Skin of body (tissue), 2 donors: Measurements from ENCODE around the gene OSBPL6. TPM values are rescaled to one million over a fixed set of nuclear protein-coding genes. Genes with fewer than 3 reads are reported as not detected.
A peak's percentile ranks its signal among the peaks of the same experiment; 100 is the strongest.
"Not testable (repeated sequence)": the region's sequence is repeated elsewhere in the genome, so short reads cannot be mapped to it uniquely, and the experiment has no call there.

Experiments used
- DNase-seq: peaks from one replicate; lab custom pipeline; 2025; lab: John Stamatoyannopoulos, UW
- total RNA-seq: library from RNA; depleted of rRNA; stranded (reverse); fragments of >200 nt; gene quantifications from one replicate; pipeline ENCODE4 v1.2.3, GENCODE V29; 2014

The OSBPL6 gene
- total RNA-seq, 1 donor from 2014 or later = 3.3 TPM

DNA sequence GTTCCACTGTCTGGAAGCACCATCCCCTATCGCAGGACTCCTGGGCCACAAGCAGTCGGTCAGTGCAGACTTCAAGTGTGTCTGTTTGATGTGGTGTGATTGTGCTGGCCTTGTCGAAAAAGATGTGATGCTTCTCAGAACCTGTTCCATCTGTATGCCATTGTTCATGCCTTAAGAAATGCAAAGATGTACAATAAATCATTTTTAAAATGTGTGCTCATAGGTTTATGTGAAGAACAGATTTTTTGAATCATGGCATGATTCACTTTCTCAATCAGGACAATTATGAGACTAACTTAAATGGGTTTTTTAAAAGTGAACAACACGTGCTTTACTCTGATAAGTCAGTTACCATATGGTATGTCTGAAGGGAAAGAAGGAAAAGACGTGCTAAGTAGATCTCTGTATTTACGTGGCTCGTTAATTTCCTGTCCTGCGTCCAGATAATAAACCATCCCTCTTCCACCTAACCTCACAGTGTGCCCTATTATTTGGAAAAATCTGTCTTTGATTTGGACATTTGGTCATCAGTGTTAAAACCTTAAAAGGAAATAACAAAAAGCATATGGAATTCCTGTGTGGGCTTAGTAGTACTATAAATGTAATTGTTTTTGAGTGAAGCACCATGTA, 201.7 kb downstream of the OSBPL6 start:
- DNase-seq = no peak

DNA sequence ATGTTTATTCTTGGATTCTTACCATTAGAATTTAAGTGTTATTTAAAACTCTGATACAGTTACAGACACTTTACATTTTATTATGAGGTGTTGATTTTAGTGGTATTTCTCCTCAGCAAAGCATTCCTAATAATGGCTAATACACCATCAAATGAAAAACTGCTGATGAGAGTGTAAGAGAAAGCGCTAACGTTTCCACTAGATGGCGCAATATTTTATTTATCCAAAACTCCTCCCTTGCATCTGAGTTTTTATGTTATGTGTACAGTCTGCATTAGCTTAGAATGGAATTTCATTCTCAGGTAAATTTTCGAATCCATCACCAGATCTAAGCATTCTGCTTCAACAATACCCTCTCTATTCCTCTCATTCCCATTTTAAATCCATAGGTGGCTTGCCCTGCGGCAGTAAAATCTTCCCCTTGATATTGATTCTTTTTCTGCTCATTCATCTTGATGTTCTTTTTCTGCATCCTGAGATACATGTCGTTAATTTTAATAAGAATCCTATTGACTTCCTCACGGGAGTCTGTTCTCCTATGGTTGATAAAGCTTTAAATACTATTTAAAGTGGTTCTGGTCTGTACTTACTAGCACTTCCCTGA, 202.8 kb downstream of the OSBPL6 start:
- DNase-seq = peak; percentile 3

DNA sequence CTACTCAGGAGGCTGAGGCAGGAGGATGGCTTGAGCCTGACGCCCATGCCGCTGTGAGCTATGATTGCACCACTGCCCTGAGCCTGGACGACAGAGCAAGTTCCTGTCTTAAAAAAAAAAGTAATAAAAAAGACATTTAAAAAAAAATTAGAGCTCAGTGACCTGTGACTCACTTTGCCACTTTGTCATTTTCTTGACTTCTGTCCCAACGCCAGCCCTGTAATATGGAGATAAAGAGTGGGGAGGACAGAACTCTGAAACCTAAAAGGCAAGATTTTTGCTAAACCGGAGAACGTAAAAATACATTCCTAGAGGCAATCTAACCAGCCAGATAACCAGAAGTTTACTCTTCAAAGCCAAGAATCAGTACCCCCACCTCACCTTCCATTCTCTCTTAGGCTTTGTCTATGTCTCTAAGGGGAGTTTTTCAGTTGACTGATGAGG, 207.7 kb downstream of the OSBPL6 start:
- no peak for DNase-seq

DNA sequence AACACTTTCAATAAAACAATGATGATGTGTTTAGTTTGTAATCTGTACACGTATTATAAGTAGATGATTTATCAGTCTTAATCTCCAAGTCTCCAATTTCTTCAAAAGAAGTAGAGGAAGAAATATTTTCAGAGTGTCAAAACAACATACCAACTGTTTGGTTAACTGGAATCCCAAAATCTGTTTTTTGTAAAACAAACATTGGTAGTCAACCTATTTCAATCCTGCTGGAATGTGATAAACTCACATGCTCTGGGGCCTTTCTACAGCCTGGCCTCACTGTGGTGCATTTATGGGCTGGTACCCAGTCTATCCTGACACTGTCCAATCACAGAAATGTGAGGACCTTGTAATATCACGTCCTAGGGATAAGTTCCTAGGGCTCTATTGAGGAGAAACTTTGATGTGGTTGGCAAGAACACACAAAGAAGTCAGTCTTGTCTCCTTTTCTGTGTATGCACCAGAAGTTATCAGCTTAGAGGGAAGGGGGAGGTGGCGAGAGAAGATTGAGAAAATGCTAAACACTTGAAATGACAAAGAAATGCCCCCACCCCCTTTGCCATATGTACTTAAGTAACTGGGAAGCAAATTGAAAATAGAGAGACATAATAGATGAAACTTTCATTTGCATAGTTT, 209.5 kb downstream of the OSBPL6 start:
- no peak for DNase-seq

DNA sequence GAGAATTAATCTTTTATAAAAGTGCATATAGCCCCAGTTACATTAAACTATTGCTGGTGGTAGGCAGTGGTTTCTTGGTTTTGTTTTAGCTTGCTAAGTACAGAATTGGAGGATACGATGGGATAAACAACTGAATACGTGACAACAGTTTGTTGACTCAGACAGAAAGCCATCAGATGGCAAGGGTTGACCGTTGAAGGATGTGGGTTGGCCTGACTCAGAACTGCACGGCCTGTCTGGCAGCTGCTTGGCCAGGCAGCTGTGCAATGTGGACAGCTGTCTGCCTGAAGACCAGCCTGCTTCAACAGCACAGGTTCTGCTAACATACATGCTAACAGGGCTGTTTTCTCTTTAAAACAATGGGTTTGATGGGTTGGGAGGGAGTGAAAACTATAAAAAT, 210.1 kb downstream of the OSBPL6 start:
- DNase-seq = no peak

DNA sequence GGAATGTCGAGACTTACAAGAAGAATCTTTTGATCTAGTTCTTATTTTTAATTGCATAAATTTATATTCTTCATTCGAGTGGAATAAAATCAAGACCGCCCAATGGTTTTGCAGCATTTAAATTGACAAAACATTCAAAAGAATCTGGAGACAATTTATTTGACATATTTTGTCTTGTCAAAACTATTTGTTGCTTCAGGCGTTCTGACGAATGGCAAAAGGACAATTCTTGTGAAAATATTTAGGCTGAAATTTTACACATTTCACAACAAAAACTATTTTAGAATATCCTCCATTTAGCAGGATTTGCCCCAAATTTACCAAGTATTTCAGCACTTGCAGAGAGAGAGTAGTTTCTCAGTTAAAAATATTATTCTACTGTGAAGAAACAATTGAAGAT, 214.9 kb downstream of the OSBPL6 start:
- no peak for DNase-seq

DNA sequence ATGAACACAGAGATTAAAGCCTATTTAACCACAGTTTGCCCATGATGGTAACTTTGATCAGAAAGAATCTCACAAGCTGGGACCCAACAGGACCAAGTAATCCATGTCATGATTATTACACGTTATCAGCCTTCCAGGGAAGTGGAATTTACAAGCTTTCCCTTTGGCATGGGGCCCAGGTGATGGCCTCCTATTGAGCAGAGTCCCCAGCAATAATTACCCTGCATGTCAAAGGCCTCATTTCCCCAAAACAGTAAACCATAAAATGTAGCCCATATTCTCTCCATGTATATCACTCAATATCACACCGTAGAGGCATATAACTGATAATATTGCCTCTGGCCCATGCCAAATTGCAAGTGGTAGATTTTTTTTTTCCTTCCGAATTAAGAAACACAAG, 217.7 kb downstream of the OSBPL6 start:
- DNase-seq = no peak

DNA sequence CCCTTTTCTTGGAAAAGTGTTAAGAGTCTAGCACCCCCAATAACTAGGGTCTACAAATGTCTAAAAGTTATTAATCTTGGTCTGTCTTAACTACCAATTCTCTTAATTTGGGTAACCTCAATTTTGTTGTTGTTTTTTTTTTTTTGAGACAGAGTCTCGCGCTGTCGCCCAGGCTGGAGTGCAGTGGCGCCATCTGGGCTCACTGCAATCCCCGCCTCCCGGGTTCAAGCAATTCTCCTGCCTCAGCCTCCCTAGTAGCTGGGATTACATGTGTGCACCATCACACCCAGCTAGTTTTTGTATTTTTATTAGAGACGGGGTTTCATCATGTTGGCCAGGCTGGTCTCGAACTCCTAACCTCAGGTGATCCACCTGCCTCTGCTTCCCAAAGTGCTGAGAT, 218.1 kb downstream of the OSBPL6 start:
- not testable (repeated sequence) for DNase-seq

DNA sequence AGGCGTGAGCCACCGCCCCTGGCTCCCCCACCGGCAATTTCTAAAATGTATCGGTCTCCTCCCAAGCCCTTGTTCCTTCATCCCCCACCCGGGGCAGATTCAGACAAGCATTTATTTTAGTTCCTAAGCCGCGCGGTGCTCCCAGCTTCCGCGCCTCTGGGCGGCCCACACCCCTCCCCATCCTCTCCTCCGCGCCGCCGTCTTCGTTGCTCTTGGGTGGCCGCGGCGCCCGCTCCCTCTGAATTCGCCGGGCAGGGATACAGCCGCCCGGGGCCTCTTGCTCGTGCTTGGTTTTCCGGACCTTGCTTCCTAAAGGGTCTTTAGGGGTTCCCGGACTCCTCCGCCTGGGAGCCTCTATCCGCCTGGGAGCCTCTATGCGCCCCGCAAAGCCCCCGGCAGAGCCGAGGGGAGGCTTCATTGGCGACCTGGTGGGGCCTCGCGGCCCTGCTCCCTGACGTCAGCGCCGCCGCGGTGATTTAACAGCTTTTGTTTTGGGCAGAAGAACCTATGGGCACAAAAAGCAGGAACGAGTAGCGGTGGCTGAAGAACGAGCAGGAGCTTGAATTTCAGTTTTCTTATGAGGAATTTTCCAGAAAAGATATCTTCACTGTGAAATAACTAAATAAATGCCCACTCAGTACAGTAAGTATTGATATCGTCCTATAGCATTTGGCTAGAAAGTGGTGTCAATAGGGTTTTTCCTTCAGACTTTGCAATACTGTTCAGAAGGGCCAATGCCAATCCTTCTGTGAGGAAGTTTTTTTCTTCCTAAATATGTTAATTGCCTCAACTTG, 219.4 kb downstream of the OSBPL6 start:
- DNase-seq = peak; percentile 62

DNA sequence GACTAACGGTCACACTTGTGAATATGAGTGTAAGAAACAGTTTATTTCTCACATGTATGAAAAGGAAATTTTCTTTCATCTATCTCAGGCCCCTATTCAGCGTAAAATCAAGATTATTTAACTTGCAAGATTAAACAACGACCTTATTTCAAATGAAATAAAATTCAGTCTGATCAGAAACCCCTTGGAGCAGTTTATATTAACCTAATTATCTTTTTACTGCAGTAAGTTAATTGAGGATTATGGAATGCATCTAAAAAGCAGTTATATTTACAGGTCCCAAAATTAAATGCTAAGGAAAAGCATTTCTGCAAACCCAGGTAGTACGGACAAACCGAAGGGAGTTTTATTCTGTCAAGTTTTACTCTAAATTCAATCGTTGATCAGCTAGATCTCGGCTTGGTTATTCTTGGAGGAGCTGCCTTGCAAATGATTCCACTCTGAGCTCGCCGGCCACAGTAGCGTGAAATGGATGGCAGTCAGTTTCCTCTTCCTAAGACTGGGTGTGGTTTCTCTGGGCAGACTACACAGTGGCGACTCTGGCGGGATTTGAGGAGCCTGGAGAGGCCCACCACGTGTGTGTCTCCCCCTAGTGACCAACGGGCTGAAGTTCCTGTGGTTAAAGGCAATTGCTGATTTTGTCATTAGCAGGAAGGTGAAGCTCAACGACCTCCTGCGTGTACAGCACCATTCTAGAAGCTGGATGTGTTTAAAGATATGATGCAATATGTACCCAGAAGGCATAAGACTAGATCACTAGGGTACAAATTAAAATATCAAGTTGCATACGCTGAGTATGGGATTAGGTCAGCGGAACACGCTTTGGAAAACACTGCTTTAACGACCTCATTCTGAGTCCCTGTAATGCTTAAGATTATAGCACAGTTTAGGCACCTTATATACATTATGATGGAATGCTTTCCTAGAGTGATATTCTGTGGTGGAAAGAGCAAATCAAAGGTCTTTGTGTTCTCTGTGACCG, 220.2 kb downstream of the OSBPL6 start:
- peak; percentile 80 for DNase-seq

DNA sequence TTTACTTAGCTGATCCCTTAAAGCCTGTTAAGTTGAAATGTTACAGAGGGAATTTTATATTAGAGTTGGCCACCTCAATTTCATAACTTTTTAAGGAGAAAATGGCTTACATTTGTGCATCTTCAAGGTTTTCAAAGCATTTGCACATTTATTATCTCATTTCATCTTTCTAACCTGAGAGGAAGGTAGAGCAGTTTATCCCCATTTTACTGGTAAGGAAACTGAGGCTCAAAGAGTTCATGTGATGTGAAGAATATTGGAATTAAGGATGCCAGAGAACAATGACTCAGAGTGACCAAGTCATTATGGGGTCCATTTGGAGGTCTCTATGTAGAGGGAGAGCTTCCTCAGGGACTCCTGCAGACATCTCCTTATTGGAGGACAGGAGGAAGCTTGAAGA, 221.7 kb downstream of the OSBPL6 start:
- DNase-seq = no peak

DNA sequence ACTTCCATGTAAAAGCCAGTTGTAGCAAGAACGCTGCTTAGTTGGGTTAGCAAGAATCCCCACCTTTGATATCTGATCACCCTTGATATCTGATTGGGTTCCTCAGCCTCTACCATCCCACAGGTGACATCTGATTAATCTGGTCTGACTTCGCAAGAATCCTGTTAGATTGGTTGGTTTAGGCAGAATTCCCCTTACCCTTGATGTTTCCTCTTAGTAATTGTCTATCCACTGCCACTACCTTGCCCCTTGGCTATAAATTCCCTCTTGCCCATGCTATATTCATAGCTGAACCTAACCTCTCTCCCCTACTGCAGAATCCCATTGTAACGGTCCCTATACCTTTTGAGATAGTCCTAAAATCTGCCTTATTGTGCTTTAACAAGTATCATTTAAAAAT, 223.6 kb downstream of the OSBPL6 start:
- no peak for DNase-seq

DNA sequence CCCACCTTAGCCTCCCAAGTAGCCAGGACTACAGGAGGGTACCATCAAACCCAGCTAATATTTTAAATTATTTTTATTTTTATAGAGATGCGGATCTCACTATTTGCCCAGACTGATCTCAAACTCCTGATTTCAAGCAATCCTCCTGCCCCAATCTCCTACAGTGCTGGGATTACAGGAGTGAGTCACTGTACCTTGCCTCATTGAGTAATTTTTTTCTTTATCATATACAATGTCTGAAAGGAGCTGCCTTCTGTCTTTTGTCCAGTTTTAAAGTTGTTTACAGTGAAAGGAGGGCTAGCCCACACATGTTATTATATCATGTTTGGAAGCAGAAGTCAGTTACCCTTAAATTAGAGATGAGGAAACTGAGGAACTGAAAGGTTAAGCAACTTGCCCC, 224.1 kb downstream of the OSBPL6 start:
- no peak for DNase-seq

DNA sequence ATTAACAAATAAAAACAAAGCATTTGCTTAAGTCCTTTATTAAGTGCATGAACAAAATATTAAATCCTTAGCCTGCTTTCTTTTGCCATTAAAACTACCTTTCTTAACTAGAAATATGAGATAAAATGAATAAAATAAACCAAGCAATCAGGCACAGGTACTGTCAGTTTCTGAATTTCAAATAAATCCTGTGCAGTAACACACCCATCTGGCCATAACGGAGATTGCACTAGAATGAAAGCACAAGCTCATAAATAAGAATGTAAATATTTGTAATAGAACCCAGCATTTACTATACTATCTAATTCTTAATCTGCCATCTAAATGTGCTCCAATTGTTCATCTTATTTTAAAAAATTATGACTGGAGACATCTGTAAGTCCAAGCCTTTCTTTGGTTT, 224.8 kb downstream of the OSBPL6 start:
- DNase-seq = peak; percentile 2

DNA sequence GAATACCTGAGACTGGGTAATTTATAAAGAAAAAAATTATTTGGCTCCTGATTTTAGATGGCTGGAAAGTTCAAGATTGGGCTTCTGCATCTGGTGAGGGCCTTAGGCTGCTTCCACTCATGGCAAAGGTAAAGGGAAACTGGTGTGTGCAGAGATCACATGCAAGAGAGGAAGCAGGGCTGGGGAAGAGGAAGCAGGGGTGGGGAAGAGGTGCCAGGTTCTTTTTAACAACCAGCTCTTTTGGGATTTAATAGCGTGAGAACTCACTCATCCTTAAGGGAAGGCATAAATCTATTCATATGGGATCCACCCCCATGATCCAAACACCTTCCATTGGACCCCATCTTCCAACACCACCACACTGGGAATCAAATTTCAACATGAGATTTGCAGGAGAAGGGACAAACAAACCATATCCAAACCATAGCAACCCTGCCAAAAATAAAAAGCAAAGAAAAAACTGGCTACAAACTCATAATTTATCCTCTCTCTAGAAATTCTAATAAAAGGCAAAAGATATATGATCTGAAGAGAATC, 226.2 kb downstream of the OSBPL6 start:
- DNase-seq = no peak

DNA sequence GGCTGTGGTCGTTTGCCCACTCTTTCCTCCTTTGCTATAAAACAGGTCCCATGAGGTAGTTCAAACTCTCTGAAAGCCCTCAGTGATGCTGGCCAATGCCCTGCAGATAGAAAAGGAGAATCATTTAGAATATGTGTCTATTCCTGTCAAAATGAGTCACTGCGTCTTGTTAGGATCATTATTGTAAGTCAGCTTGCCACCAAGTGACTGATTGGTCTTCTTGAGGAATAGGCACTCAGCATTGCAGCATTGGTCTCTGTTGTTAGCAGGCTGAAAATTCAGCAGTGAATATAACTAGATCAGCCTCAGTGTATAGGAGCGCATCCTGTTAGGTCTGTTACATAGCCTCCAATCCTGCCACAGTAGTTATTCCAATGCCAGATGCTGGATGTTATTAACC, 227.8 kb downstream of the OSBPL6 start:
- DNase-seq = no peak

DNA sequence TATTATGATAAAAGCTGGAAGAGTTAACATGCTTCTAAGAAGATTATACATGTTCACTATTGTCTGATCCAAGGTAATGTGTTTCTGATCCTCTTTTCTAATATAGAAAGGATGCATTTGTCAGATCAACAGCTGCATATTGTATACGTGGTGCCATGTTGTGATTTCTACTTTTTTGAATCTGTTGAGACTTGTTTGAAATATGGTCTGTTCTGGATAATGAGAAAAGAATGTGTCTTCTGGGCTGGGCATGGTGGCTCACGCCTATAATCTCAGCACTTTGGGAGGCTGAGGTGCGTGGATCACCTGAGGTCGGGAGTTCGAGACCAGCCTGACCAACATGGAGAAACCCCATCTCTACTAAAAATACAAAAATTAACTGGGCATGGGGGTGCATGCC, 229.4 kb downstream of the OSBPL6 start:
- DNase-seq = not testable (repeated sequence)

DNA sequence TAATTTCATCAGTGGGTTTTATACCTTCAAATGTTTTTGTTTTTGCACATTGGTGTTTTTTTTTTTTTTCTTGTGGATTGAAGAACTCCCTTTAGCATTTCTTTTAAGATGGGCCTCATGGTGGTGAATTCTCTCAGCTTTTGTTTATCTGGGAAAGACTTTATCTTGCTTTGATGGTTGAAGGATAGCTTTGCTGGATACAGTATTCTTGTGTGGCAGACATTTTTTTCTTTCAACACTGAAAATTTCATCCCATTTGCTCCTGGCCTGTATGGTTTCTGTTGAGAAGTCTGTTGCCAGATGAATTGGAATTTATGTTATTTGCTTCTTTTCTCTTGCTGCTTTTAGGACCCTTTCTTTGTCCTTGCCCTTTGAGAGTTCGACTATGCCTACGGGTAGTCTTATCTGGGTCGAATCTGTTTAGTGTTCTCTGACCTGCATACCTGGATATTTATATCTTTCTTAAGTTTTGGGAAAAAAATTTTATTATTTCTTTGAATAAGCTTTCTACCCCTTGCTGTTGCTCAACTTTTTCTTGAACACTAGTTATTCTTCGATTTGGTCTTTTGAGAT, 231.0 kb downstream of the OSBPL6 start:
- no peak for DNase-seq

DNA sequence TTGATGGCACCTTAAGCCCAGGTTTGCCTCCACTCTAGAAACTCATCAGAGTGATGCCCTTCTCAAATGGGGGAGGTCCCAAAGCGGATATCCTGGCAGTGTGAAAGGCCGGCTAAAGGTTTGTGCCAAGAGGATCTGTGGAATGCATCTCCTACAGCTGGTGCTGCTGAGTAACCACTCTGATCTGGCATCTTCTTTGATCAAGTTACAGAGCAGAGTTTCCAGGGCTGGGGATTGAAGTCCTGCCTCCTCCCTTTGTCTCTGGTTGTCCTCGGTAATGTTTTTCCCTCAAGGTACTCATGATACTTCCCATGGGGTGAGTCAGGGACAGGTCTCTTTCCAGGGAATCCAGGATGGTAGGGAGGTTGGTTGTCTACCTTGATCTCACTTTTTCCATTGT, 232.1 kb downstream of the OSBPL6 start:
- DNase-seq = no peak

DNA sequence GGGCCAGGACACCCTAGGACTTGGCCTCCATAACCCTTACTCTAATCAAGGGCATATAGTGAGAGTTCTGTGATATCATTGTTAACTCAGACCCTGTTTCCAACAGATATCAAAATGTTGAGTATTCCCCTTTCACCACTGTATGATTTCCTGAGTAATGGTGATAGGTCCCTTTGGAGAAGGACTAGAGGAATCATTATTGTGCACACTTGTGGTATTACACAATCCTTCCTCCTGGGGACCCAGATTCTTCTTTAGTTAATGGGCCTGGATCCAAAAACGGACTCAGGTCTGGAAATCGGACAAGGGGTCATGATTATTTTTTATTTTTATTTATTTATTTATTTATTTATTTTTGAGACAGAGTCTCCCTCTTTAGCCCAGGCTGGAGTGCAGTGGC, 233.1 kb downstream of the OSBPL6 start:
- no peak for DNase-seq
